Panc1 (cell line): ENCODE measurements around the gene PAPOLB.

Experiments used
- CTCF ChIP-seq: fragments of 450-650 bp; IDR thresholded peaks from 2 replicates; pipeline ENCODE4 v1.5.1; 2017; ENCODE audit warnings: mild to moderate bottlenecking
- POLR2AphosphoS5 ChIP-seq: IDR thresholded peaks from 2 replicates; pipeline ENCODE4 v1.6.1; 2012; ENCODE audit warnings: mild to moderate bottlenecking, low read depth, low read length, moderate library complexity
- REST ChIP-seq, 2 experiments: IDR thresholded peaks; 2 replicates each; pipeline ENCODE4 v1.6.1; 2011 to 2012; ENCODE audit warnings: low read depth in 2 of 2, control low read depth in 1 of 2, low read length in 1 of 2, mild to moderate bottlenecking in 1 of 2, moderate library complexity in 1 of 2; ENCODE audit not compliant: insufficient read depth in 1 of 2

- TF ChIP-seq CTCF (no peak), POLR2AphosphoS5 (no peak), REST (IDR thresholded peaks at IDR 0.05; ENCODE audit: insufficient read depth in 1 of 2, low read depth in 2 of 2, low read length in 1 of 2) (no peak)
Measured at GRCh38 chr7:4833691-4834600, 27.9 kb downstream of the PAPOLB start.
